SU-DHL-6 (cell line): Measurements from ENCODE around the gene CYB561A3.

Experiments used
- CTCF ChIP-seq: fragments of 200-600 bp; sonication (generic); IDR thresholded peaks from one replicate; pipeline ENCODE4 v1.5.1; 2017; ENCODE audit warnings: antibody characterized with exemption, mild to moderate bottlenecking, low read length, moderate library complexity; ENCODE audit not compliant: insufficient read depth, poor library complexity, severe bottlenecking
- EZH2phosphoT487 ChIP-seq: fragments of 200-600 bp; sonication (generic), shearing (Covaris generic); conservative IDR thresholded peaks from 2 replicates; pipeline ENCODE4 v1.6.1; 2018; ENCODE audit warnings: mild to moderate bottlenecking, antibody characterized with exemption, low read length, moderate library complexity, mixed read lengths

GRCh38 chr11:61368646-61369045 lies 7.0 kb upstream of the CYB561A3 start:
- TF ChIP-seq EZH2phosphoT487, result no peak
- TF ChIP-seq CTCF, result no peak
